Neural cell (in vitro differentiated cells): ENCODE data around the gene AGBL1.

Experiments used
- CTCF ChIP-seq: fragments of 450-650 bp; IDR thresholded peaks from 2 replicates; pipeline ENCODE4 v1.5.1; 2014; ENCODE audit warnings: antibody characterized with exemption, mild to moderate bottlenecking, moderate library complexity; ENCODE audit not compliant: poor library complexity, severe bottlenecking
- REST ChIP-seq: IDR thresholded peaks from 2 replicates; pipeline ENCODE4 v1.6.1; 2012; ENCODE audit warnings: borderline replicate concordance

DNA sequence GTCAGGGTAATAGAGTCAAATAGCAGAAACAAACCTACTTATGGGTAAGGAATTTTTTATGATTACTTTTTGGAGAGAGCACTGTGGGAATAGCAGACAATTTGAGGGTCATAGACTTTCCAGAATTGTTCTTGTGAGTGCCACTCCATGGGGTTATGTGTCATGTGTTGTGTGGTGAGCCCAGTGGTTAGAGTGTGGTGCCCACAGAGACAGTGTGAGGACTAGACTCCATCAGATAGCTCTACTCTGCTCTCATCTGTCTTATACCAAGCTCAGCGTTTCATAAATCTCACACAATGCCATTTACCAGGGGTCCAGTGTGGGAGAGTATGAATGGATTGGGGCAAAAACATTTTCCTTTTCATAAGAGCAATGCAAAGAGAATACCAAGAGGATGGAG is 188.9 kb downstream of the AGBL1 start:
- TF ChIP-seq CTCF (no peak), REST (no peak)
